HG02623 (cell line): Measurements from ENCODE around the gene ADCY7.

Experiments used
- ATAC-seq: cut with Tn5 transposase; IDR thresholded peaks from one replicate; pipeline ENCODE4 v1.9.1; 2021; ENCODE audit warnings: moderate library complexity; ENCODE audit not compliant: unreplicated experiment

The ADCY7 gene

GRCh38 chr16:50310308-50311133, 44.2 kb downstream of the ADCY7 start:
- no peak for ATAC-seq

- no peak for ATAC-seq
Observed at GRCh38 chr16:50311134-50311528, 44.8 kb downstream of the ADCY7 start.

DNA sequence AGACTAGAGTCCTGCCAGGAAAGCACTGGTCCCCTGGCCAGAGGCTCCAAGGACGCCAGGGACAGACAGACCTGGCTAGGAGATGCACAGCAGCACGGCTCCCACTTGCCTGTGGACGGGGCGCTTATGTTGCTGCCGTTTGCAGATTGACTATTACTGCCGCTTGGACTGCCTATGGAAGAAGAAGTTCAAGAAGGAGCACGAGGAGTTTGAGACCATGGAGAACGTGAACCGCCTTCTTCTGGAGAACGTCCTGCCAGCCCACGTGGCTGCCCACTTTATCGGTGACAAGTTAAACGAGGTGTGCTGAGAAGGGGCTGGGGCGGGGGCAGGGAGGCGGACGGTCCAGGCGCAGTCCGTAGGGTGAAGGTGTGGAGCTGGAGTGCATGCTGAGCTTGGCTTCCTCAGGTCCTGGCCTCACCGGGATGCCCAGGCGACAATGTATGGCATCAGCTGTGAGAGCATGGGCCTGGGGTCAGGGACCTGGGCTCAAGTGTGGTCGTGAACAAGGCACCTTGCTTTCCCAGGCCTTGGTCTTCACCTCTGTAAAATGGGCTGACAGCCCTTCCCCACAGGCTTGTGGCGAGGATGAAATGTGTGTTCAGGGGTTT, 45.6 kb downstream of the ADCY7 start:
- no peak for ATAC-seq

DNA sequence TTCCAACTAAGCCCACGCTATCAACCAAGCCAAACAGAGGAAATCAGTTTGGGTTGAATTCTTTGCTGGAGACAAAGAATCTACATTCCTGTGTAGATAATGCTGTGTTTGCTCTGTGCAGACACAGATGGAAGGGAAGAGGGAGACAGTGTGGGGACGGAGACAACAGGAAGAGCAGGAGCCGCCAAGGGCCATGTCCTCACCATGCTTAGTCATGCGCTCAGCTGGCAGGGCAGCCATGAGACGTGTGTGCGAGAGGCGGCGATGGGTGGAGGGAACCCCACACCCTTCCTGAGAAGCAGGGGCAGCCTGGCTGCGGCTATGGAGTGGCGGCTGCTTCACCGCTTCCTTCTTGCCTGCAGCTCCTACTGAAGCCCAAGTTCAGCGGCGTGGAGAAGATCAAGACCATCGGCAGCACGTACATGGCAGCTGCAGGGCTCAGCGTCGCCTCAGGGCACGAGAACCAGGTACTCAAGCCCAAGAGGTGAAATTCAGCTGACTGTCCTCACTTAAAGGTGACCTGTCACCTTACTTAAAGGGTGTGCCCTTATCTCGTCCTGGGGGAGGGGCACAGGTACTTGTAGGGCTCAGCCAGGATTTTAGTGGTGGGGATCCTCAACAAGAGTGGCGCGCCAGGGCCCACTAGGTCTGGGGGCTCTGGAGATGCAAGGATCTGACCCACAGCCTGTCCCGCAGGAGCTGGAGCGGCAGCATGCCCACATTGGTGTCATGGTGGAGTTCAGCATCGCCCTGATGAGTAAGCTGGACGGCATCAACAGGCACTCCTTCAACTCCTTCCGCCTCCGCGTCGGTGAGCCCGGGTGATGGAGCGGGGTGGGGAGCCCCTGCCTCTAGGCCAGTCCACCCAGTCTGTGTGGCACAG, 47.5 kb downstream of the ADCY7 start:
- ATAC-seq, result no peak

DNA sequence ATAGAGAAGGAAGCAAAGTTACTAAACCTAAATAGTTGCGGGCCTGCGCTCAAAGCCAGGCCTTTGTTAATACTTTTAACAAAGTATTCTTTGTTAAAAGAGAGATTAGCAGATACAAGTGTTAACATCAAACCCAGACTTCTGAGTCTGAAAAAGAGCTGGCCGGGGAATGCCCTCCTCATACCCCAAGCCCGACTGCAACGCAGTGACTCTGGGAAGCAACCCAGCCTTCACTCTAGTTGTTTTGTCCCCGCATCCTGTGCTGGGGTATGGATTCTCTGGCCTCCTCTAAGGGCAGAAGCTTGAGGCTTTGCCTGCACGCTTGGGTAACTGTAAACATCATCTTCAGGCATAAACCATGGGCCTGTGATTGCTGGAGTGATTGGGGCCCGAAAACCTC, 48.3 kb downstream of the ADCY7 start:
- ATAC-seq, result no peak

- no peak for ATAC-seq
Observed at GRCh38 chr16:50315346-50315997, 49.1 kb downstream of the ADCY7 start.

DNA sequence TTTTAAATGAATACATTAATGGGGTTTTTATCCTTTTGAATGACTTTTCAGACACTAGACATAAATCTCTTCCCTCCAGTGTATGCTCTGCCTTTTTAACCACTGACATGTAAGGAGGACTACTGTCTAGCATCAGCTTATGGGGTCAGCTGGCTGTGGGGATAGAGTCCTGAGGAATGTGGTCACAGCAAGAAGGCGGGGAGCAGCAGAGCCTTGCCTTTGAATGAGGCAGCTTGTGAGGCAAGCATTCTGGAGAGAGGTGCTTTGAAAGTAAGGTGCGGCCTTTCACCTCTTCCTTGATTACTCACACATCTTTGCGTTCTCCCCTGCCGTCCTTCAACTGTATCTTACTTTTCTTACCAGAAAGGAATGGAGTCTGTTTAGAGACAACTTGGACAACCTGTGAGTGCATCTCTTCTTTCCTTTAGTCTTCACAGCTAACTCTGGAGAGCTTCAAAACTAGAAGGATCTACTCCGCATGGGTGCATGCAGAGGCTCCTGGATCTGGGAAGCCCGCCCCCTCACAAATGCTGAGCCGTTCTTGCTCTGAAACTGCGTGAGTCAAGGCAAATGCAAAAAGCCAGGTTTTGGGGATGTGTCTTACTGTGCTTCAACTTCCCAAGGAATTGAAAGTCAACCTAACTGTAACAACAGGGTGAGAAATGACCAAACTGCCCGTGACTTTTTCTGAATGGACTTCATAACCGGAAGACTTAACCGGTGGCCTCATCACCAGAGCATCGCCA, 49.9 kb downstream of the ADCY7 start:
- ATAC-seq, result no peak

DNA sequence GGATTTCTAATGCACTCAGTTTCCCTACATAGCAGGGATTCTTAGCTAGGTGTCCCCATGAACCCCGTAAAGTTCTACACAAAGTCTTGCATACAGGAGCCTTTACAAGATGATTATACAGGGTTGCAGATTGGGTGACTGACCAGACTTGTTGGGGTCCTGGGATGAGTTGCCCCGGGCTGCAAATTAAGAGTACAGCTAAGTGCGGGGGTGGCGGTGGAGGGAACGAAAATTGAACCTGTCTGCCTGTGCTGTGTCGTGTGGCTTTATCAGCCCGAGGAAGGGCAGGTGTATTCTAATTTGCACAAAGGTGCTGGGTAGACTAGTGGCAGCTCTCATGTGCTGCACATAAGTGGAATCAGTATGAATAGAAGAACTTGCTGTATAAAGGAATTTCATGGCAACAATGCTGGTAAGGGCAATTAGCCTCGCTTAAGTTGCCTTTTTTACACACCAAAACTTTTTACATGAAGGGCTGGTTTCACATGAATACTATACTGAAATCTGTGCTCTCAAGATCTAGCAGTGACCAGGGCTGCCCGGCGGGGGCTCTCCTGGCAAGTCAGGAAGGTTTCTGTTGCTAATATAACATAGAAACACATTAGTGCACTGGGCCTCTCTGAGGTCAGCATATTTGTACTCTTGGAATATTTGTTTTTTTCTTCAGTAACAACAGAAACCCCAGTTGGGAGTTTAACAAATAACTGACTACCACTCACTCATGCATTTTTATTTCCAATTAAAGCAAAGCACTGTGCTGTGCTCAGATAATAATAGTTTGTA, 50.7 kb downstream of the ADCY7 start:
- no peak for ATAC-seq

DNA sequence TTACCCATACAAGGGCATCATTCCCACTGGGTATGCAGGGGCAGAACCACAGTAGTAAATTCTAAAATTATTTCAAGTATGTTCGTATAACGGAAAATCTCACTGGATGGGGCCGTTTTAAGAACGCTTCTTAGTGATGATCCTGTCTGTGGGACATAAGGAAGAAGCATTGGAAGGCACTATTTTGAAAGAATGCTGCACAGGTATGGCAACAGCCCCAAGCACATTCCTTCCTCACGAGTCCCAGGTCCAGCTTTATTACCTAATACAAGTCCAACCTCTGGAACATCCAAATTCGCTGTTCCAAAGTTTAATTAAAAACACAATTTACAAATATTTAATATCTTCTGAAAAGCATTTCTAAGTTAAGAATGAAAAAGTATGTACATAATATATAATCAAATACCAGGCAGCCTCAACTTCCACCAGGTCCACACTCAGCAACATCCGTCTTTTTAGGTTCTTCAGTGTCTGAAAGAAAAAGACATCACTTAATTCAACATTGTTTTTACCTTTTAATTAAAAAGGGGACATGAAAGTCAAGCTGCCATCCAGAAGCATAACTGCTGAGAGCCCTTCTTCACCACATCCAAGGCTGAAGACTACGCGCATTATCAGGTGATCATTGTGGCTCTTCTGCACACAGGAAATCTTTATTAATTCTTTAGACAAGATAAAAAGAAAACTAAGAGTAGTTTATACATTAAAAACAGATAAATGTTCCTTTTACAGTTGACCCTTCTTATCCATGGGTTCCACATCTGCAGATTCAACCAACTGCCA, 52.6 kb downstream of the ADCY7 start:
- no peak for ATAC-seq

- ATAC-seq, result no peak
Observed at GRCh38 chr16:50320310-50320709, 54.0 kb downstream of the ADCY7 start.

DNA sequence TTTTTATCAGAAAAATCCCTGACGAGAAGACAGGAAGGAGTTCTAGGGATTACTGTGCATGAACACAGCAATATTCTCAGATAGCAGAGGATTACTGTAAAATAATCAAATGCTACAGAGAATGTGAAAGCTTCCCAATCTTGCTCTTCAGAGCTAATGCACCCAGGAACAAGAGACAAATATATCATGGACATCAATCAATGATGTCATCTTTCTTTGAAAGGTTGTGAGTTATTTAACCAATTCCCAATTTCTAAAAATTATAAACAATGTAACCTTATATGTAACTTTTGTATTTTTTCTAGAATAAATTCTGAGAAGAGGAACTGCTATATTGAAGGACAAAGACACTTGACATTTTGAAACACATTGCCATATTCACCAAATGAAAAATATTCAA, 56.0 kb downstream of the ADCY7 start:
- no peak for ATAC-seq

DNA sequence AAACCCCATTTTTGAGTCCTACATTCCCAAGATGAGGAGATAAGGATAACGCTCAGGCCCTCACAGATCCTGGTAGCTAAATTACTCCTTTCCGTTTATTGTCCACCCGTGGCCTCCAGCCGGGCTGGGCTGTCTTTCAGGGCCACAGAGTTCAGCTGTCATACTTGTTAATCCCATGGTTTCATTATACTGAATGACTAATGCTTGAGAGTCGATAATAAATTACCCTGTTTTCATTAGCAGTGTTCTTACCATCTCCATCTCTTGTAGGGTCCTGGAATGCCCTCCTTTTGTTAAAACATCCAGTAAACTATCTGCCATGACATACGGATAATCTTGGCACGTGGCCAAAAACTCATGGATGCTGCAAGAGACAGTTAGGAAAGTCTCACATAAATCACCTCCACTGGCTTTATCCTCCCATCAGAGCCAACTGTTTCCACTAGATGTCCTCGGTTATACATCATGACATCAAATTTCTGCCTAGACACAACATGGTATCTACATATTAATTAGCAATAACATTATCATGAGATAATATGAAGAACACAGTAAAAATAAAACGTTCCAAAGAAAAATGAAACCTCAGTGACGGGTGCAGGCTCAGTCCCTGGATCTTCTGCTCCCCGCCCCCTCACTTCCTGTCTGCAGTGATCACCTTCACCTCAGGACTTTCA, 57.1 kb downstream of the ADCY7 start:
- ATAC-seq, result no peak

- ATAC-seq, result no peak
Observed at GRCh38 chr16:50324345-50324744, 58.0 kb downstream of the ADCY7 start.

GRCh38 chr16:50326264-50326663, 59.9 kb downstream of the ADCY7 start:
- no peak for ATAC-seq

- no peak for ATAC-seq
Observed at GRCh38 chr16:50326835-50327465, 60.6 kb downstream of the ADCY7 start.

DNA sequence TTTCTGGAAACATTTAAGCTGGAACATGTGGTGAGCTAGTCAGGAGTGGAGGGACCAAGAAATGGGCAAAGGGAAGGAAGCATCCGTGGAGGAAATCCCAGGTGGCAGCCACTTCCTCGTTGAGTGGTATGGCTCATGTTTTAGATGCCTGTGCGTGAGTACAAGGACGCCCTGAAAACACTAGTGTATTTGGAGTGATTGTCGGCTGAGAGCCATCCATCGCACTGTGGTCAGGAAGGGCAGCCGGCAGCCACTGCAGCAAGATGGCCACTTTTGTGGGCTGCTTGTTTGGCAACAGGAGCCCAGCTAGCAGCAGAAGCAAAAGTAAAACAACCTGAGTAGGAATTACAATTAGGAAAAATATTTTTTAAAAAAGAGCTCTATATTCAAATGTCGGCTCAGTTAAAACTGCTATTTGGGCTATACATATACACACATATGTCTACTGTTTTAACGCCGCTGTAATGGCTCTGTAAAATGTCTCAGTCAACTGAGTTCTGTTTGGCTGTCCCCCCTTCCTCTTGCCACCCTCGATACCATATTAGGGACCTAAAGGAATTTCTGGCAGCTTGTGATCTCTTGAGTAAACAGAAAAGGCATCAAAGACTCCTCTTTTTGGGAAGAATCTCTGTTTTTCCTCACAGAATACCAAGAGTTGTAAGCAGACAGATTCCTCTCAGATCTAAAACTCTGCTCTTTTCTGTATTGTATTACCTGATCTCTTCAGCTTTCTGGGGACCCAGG, 63.3 kb downstream of the ADCY7 start:
- ATAC-seq, result no peak

GRCh38 chr16:50331570-50331969, 65.2 kb downstream of the ADCY7 start:
- no peak for ATAC-seq
